Naive thymus-derived CD8-positive, alpha-beta T cell (primary cell): Measurements from ENCODE around the gene UMPS. TPM values are rescaled to one million over a fixed set of nuclear protein-coding genes. Genes with fewer than 3 reads are reported as not detected.
A peak's percentile ranks its signal among the peaks of the same experiment; 100 is the strongest.

ENCODE experiments used
- ATAC-seq, 2 donors: fragments of 150-1000 bp; cut with Tn5 transposase in 1 of 2; sonication (Bioruptor Pico), chemical (Tn5 transposase) in 1 of 2; 1 replicate in 1 of 2; 2 replicates in 1 of 2; pipeline ENCODE4 v1.10.0; 2021; ENCODE audit warnings: mild to moderate bottlenecking in 2 of 2, moderate library complexity in 2 of 2
- POLR2A ChIA-PET: fragments of 350-600 bp; sonication (Branson Sonifier 250); formaldehyde crosslinking; loops from one replicate; lab custom pipeline; 2021; ENCODE audit warnings: antibody characterized with exemption; lab: Charles Lee
- DNase-seq, 10 donors: peaks; one replicate each; pipeline versions ENCODE4 v3.0.0 to v3.0.0-alpha.2; 2020 to 2022
- H3K27ac Mint-ChIP-seq, 10 donors: one replicate each; pipeline ENCODE4 v1.8.0; 2020 to 2022; ENCODE audit warnings: mild to moderate bottlenecking in 10 of 10, mixed read lengths in 10 of 10, moderate library complexity in 4 of 10, inconsistent platforms in 1 of 10
- H3K27me3 Mint-ChIP-seq, 5 donors: one replicate each; pipeline ENCODE4 v1.8.0; 2021 to 2022; ENCODE audit warnings: mixed read lengths in 5 of 5
- H3K36me3 Mint-ChIP-seq, 3 donors: one replicate each; pipeline ENCODE4 v1.8.0; 2020 to 2022; ENCODE audit warnings: mixed read lengths in 3 of 3, mild to moderate bottlenecking in 2 of 3, inconsistent platforms in 1 of 3
- H3K4me1 Mint-ChIP-seq, 4 donors: one replicate each; pipeline ENCODE4 v1.8.0; 2021 to 2022; ENCODE audit warnings: mixed read lengths in 4 of 4
- H3K4me3 Mint-ChIP-seq, 10 donors: one replicate each; pipeline ENCODE4 v1.8.0; 2020 to 2022; ENCODE audit warnings: mild to moderate bottlenecking in 10 of 10, mixed read lengths in 10 of 10, moderate library complexity in 6 of 10, inconsistent platforms in 1 of 10
- H3K9me3 Mint-ChIP-seq, 9 donors: one replicate each; pipeline ENCODE4 v1.8.0; 2020 to 2022; ENCODE audit warnings: mixed read lengths in 9 of 9, mild to moderate bottlenecking in 3 of 9, inconsistent platforms in 1 of 9, moderate library complexity in 1 of 9
- polyA plus RNA-seq, 3 donors: library from polyadenylated mRNA; unstranded; fragments of 300-500 nt; fragmentation: Illumina TruSeq; gene quantifications; one replicate each; pipeline ENCODE4 v1.2.3, GENCODE V29; 2021
- total RNA-seq, 8 experiments: library from RNA in 2 of 8; stranded (reverse) in 2 of 8; gene quantifications; one replicate each; pipeline ENCODE4 v1.2.3 and lab custom pipeline; 2021 to 2026

The UMPS gene
- total and polyA plus RNA-seq, 5 experiments from 2014 or later, result 19.6 to 31.5 (median 26.8) TPM

DNA sequence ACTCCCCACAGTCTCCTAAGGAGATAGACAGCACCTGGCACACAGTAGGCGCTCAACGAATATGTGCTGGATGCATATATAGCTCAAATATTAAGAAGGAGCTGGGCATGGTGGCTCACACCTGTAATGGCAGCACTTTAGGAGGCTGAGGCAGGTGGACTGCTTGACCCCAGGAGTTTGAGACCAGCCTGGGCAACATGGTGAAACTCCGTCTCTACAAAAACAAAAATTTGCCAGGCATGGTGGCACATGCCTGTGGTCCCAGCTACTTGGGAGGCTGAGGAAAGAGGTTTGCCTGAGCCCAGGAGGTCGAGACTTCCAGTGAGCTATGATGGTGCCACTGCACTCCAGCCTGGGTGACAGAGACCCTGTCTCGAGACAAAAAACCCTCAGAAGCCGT is 37.4 kb downstream of the UMPS start:
- Mint-ChIP-seq H3K36me3 (no peaks in the 10 kb centered on the region), H3K4me1 (no peaks in the 10 kb centered on the region)

DNA sequence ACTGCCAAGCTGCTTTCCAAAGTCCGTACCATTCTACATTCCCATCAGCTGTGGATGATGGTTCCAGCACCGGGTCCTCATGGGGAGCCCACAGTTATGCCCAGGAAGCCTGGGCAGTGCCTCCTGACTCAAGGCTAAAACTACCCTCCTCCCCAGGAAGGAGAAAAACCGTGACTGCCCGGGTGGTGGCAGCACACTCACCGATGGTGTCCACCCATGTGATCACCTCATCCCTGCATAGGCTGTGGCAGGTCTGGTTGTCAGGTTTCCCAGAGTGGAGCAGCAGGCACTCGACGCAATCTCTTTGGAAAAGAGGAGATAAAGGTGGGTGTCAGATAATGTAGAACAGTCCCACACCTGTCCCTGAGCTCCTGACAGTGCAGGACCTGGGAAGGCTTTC is 38.6 kb downstream of the UMPS start:
- Mint-ChIP-seq H3K9me3 (no peaks in the 10 kb centered on the region), H3K27ac (no peak overlapping the region), H3K27me3 (peaks cover 1 to 15% (median 13%) of the 10 kb centered on the region in 5 donors), H3K4me1 (no peaks in the 10 kb centered on the region), H3K4me3 (no peak overlapping the region), H3K36me3 (no peaks in the 10 kb centered on the region)
- POLR2A ChIA-PET, result no interaction called here
- ATAC-seq, result no peak
- no peak for DNase-seq

More for the DNA sequence above, 37.4 kb downstream of the UMPS start:
- H3K27me3 Mint-ChIP-seq, result peaks cover 0 to 15% (median 10%) of the 10 kb centered on the region in 5 donors
- H3K27ac Mint-ChIP-seq, result no peak overlapping the region
- H3K4me3 Mint-ChIP-seq, result no peak overlapping the region
- POLR2A ChIA-PET, result no interaction called here
- no peaks in the 10 kb centered on the region for H3K9me3 Mint-ChIP-seq
- ATAC-seq, result no peak
- DNase-seq, result no peak

DNA sequence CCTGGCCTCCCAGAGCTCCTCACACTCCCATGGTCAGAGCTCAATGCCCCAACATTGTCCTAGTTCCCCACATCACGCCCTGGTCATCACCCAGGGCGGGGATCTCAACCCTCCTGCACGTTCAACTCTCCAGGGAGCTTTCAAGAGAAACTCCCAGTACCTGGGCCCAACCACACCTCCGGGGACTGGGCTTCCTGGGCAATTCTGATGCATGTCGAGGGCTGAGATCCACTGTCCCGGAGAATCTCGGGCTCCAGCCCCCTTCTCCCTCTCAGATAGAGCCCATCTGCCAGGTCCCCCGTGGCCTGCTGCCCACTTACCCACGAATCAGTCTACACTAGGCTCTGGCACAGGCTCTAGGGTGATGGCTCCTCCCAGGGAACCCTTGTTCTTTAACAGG is 39.2 kb downstream of the UMPS start:
- POLR2A ChIA-PET, result no interaction called here
- no peaks in the 10 kb centered on the region for H3K36me3 Mint-ChIP-seq
- no peak for DNase-seq
- peaks cover 2 to 20% (median 14%) of the 10 kb centered on the region in 5 donors for H3K27me3 Mint-ChIP-seq
- no peak overlapping the region for H3K27ac Mint-ChIP-seq
- no peaks in the 10 kb centered on the region for H3K9me3 Mint-ChIP-seq
- H3K4me1 Mint-ChIP-seq, result no peaks in the 10 kb centered on the region
- no peak overlapping the region for H3K4me3 Mint-ChIP-seq
- no peak for ATAC-seq

DNA sequence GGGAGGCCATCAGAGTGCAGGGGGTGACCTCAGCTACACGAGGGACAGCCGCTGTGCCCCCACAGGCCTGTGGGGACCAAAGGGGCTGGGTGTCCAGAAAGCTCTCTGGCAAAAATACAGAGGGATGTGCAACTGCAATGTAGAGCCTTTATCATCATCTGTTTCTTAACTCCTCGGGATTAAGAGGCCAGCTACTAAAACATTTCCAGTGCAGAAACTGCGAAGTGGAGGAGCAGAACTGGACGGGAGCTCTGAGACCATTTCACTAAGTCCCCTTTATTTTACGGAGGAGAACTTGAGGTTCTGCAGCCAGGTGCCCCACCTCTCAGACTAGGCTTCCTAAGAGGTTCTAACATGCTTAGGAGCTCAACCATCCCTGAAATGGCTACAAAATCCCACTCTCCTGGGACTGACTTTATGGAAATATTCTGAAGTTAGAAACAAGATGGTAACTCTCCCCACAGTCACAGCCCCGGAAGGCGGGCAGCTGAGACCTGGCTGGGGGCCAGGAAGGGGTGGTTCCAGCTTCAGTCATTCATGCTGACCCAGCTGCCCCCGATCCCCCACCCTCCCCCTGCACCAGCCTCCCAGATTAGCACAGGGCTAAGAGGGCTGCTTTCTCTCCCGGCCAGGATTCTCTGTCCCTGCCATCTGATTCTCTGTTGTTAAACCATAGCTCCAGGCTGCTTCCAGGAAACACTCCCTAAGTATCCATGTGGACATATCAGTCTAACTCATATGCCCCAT is 40.3 kb downstream of the UMPS start:
- Mint-ChIP-seq H3K4me3 (no peak overlapping the region), H3K27me3 (peaks cover 5 to 22% (median 19%) of the 10 kb centered on the region in 5 donors), H3K4me1 (no peaks in the 10 kb centered on the region), H3K27ac (peak overlapping the region in 1 of 10 donors; percentile 70), H3K36me3 (no peaks in the 10 kb centered on the region), H3K9me3 (no peaks in the 10 kb centered on the region)
- no peak for DNase-seq
- POLR2A ChIA-PET, result no interaction called here
- no peak for ATAC-seq

DNA sequence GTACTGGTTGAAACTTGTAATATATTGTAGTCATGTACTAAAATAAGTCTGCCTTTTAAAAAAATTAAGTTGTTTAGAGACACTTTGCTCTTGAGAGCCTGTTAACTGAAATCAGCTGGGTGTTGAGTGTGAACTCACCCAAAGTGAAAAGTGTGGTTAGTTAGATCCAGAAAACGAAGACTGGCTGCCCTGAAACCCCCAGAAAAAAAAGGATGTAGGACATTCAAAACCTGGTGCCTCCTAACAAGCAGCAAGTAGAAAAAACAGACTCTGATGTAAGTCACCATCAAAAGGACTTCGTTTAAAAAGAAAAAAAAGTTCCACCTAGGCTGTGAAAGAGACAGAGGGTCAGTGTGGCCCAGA is 40.8 kb downstream of the UMPS start:
- Mint-ChIP-seq H3K27me3 (peaks cover 5 to 22% (median 19%) of the 10 kb centered on the region in 5 donors), H3K9me3 (no peaks in the 10 kb centered on the region), H3K4me3 (no peak overlapping the region), H3K36me3 (no peaks in the 10 kb centered on the region), H3K27ac (no peak overlapping the region), H3K4me1 (no peaks in the 10 kb centered on the region)
- POLR2A ChIA-PET, result interaction anchor here (0.6 kb wide), 1 partner anchor 440 kb away, joined by 3 read pairs; no protein-coding TSS in a partner anchor
- ATAC-seq (no peak), DNase-seq (no peak)

DNA sequence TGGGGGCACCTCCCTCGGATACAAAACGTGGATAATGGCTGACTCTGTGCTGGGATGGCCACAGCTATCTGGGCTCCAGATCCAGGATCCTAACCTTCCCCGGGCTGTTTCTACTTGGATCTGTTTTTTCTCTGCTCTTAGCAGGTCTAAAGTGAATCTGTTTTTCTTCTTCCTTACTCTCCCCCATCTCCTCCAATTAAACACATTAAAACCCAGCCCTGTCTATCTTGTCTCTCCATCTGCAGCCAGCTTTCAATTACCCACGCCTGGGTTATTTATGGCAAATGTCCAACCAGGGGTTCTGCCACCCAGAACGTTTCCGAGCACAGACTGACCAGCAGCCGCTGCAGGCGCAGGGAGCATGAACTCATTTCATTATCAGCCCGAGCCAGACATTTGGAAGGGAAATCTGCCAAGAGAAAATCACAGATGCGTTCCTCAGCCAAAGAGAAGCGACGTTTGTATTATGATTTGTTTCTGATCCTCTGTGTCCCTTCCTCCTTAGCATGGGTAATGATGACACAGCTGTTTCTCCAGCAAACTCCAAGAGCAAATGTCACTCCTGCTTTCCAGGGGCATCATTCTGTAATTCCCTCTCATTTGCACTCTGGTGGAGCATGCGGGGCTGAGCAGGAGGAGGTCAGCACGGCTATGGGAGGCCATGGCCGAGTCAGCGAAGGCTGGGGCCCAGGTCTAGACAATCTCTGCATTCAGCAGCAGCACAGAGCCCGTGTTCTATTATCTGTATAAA is 42.0 kb downstream of the UMPS start:
- POLR2A ChIA-PET, result no interaction called here
- Mint-ChIP-seq H3K27me3 (peaks cover 9 to 22% (median 19%) of the 10 kb centered on the region in 5 donors), H3K9me3 (no peaks in the 10 kb centered on the region), H3K4me3 (no peak overlapping the region), H3K36me3 (no peaks in the 10 kb centered on the region), H3K4me1 (no peaks in the 10 kb centered on the region), H3K27ac (peak overlapping the region in 1 of 10 donors; percentile 60)
- ATAC-seq (no peak), DNase-seq (no peak)

DNA sequence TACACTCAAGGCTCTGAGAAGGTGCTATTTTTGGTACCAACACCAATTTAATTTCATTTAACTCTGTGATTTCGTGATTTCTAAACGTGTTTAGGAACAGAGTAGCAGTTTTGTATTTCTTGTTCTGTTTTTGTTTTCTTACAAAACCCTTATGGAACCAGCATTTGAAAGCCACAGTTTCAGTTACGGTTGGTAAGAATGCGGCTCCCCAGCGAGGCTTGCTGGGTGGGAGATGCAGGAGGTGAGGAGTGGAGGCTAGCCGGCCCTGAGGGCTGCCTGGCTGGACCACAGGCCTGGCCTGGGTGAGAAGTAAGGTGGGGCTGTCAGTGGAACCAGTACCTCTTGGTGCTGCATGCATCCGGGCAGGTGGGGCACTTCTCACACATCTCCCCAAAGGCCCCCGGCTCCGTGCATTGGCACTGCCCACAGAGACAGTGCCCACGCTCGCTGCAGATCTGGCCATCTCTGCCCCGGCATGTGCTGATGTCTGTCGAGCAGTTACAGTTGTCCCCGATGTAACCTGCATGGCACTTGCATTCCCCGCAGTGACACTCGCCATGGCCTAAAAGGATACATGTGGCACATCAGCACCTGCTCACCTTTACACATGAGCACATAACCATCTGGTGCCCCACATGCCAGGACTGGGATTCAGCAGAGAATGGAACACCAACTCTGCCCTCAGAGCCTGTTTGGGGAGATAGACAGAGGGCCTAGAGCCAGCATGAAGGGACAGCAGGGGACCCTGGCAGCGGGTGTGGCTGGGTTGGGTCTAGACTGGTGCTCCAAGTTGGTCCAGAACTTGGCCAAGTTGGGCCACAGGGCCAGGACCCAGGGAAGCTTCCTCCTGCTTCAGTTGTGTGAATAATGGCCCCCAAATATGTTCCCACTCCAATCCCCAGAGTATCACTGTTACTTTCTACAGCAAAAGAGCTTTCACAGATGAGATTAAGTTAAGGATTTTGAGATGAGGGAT is 43.4 kb downstream of the UMPS start:
- ATAC-seq (no peak), DNase-seq (no peak)
- H3K9me3 Mint-ChIP-seq, result no peaks in the 10 kb centered on the region
- no peak overlapping the region for H3K4me3 Mint-ChIP-seq
- H3K4me1 Mint-ChIP-seq, result no peaks in the 10 kb centered on the region
- H3K36me3 Mint-ChIP-seq, result no peaks in the 10 kb centered on the region
- peaks cover 9 to 32% (median 20%) of the 10 kb centered on the region in 5 donors for H3K27me3 Mint-ChIP-seq
- no peak overlapping the region for H3K27ac Mint-ChIP-seq
- POLR2A ChIA-PET, result no interaction called here

DNA sequence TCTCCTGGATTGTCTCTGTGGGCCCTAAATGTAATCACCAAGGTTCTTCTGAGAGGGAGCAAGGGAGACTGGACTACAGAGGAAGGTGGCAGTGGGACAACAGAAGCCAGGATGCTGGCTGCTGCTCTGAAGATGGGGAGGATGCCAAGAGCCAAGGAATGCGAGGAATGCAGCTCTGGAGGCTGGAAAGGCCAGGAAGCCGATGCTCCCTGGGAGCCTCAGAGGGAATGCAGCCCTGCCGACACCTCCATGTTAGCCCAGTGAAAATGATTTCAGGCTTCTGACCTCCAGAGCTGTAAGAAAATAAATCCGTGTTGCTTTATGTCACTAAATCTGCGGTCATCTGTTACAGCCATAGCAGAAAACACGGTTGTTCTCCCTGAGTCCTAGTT is 44.1 kb downstream of the UMPS start:
- Mint-ChIP-seq H3K36me3 (no peaks in the 10 kb centered on the region), H3K27me3 (peaks cover 9 to 39% (median 20%) of the 10 kb centered on the region in 5 donors), H3K4me3 (no peak overlapping the region), H3K27ac (no peak overlapping the region), H3K9me3 (no peaks in the 10 kb centered on the region), H3K4me1 (no peaks in the 10 kb centered on the region)
- POLR2A ChIA-PET, result no interaction called here
- no peak for DNase-seq
- no peak for ATAC-seq

DNA sequence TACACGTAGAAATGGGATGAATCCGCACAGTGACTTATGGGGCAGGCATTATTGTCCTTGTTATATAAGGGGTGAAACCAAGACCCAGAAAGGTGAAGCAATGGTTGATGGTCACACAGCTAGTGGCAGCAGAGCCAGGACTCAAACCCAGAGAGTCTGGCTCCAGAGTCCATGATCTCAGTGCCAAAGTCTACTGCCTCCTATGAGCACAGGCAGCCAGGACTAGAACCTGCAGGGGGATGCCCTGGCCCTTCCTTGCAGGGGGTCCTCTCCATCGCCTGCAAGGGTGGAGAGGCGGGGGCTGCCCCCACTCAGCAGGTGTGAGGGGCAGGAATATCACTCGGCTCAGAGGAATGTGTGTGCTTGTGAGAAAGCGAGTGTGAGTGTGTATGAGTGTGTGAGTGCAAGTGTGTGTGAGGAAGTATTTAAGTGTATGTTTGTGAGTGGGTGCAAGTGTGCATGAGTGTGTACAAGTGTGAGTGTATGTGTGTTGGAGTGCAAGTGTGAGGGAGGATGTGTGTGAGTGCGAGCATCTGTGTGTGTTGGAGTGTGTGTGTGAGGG is 44.7 kb downstream of the UMPS start:
- POLR2A ChIA-PET, result no interaction called here
- Mint-ChIP-seq H3K36me3 (no peaks in the 10 kb centered on the region), H3K4me3 (no peak overlapping the region), H3K27ac (no peak overlapping the region), H3K27me3 (peaks cover 9 to 41% (median 18%) of the 10 kb centered on the region in 5 donors), H3K4me1 (no peaks in the 10 kb centered on the region), H3K9me3 (no peaks in the 10 kb centered on the region)
- no peak for ATAC-seq
- DNase-seq, result no peak

DNA sequence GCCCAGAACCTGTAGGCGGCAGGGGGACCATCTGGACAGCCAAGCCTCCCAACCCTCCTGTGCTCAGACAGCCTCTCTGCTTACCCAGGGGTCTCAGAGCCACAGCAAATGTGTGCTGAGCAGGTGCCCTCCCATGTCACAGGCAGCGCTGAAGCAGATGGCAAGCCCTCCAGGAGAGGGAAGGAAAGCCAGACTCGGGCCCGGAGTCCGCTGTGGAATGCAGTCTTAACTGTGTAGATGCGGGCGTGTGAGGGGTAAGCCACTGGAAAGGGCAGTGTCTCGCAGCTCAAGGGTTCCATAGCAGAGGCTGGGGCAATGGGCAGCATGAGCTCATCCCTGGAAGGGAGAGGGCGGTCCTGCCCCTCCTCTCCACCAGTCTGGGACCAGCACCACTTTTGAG is 45.6 kb downstream of the UMPS start:
- Mint-ChIP-seq H3K27ac (no peak overlapping the region), H3K9me3 (no peaks in the 10 kb centered on the region), H3K4me1 (peaks cover 3 to 6% (median 5%) of the 10 kb centered on the region in 4 donors), H3K27me3 (peaks cover 9 to 41% (median 18%) of the 10 kb centered on the region in 5 donors), H3K36me3 (no peaks in the 10 kb centered on the region), H3K4me3 (no peak overlapping the region)
- ATAC-seq (no peak), DNase-seq (no peak)
- POLR2A ChIA-PET, result no interaction called here

DNA sequence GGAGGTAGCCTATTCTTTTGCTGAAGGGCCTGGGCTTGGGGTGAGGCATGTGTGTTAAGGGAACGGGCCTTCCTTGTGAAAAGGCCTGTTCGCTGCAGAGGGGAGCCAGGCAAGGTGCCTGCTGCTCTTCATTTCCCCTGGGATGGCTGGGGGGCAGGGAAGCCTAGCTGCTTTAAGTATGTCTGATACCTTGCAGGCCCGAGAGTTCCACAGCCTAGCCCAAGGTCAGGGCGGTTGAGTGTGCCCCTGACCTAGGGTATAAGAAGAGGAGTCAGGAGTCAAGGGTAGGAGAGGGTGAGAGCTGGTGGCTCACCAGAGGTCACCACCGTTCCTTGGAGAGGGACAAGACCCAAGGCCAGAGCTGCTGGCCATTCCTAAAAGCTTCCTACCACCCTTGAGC is 46.6 kb downstream of the UMPS start:
- peaks cover 3 to 12% (median 7%) of the 10 kb centered on the region in 4 donors for H3K4me1 Mint-ChIP-seq
- ATAC-seq (no peak), DNase-seq (no peak)
- H3K36me3 Mint-ChIP-seq, result no peaks in the 10 kb centered on the region
- H3K27me3 Mint-ChIP-seq, result peaks cover 9 to 39% (median 16%) of the 10 kb centered on the region in 5 donors
- POLR2A ChIA-PET, result no interaction called here
- peak overlapping the region in 1 of 10 donors; percentile 45 for H3K4me3 Mint-ChIP-seq
- no peak overlapping the region for H3K27ac Mint-ChIP-seq
- H3K9me3 Mint-ChIP-seq, result no peaks in the 10 kb centered on the region

DNA sequence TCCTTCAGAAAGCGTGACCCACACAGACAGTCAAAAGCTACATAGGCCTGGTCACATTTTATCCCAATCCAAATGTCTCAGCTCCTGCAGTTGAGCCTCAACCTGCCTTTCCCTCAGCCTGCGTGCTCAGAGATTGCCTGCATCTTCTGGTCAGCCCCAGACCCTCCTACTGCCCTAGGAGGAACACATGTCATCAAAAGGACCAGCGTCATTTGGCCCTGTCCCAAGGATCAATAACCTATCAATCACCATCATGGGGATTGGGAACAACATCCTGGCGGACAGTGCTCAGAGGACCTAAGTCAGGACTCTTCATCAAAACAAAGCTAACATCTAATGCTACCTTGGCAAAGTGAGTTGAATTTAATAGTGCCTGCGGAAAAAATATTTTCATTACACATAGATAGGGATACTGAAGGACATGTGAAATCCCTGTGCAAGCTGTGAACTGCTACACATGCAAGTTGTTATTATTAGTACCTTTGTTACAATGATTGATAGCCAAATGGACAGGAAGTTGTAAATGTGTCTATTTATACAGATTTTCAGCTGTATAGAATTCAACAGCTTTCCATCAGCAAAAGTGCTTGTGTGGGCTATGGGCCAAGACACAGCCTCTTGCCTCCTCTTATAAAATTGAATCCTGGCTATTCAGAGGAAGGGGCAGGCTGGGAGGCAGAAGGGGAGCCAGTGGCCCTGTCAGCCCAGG is 47.7 kb downstream of the UMPS start:
- no peak for ATAC-seq

More for the DNA sequence above, 47.7 kb downstream of the UMPS start:
- no peak overlapping the region for H3K4me3 Mint-ChIP-seq
- H3K9me3 Mint-ChIP-seq, result no peaks in the 10 kb centered on the region
- peaks cover 3 to 12% (median 7%) of the 10 kb centered on the region in 4 donors for H3K4me1 Mint-ChIP-seq
- no peaks in the 10 kb centered on the region for H3K36me3 Mint-ChIP-seq
- POLR2A ChIA-PET, result no interaction called here
- no peak for DNase-seq
- no peak overlapping the region for H3K27ac Mint-ChIP-seq
- peaks cover 9 to 32% (median 10%) of the 10 kb centered on the region in 5 donors for H3K27me3 Mint-ChIP-seq
